Central memory CD8-positive, alpha-beta T cell (primary cell): ENCODE measurements around the gene FOLR1.
"Not testable (repeated sequence)": the region's sequence is repeated elsewhere in the genome, so short reads cannot be mapped to it uniquely, and the experiment has no call there.

Experiments used
- ATAC-seq: fragments of 150-1000 bp; cut with Tn5 transposase; replicated peaks from 2 replicates; pipeline ENCODE4 v1.10.0; 2022; ENCODE audit warnings: mild to moderate bottlenecking, moderate FRiP score, moderate number of reproducible peaks; ENCODE audit not compliant: poor library complexity, severe bottlenecking; ENCODE audit errors: extremely low read depth
- DNase-seq, 2 donors: peaks; one replicate each; pipeline ENCODE4 v3.0.0; 2021; ENCODE audit warnings: low spot score in 2 of 2
- H3K27ac Mint-ChIP-seq: one replicate; pipeline ENCODE4 v1.8.0; 2022; ENCODE audit warnings: low read depth, mild to moderate bottlenecking, moderate library complexity, mixed read lengths
- H3K27me3 Mint-ChIP-seq: one replicate; pipeline ENCODE4 v1.8.0; 2022; ENCODE audit warnings: mixed read lengths
- H3K36me3 Mint-ChIP-seq: one replicate; pipeline ENCODE4 v1.8.0; 2022; ENCODE audit warnings: mild to moderate bottlenecking, moderate library complexity, mixed read lengths; ENCODE audit not compliant: insufficient read depth
- H3K4me1 Mint-ChIP-seq: one replicate; pipeline ENCODE4 v1.8.0; 2022; ENCODE audit warnings: mixed read lengths
- H3K4me3 Mint-ChIP-seq: one replicate; pipeline ENCODE4 v1.8.0; 2022; ENCODE audit warnings: mild to moderate bottlenecking, moderate library complexity, mixed read lengths
- H3K9me3 Mint-ChIP-seq: one replicate; pipeline ENCODE4 v1.8.0; 2022; ENCODE audit warnings: mixed read lengths

FOLR1 gene

GRCh38 chr11:72195518-72196270 lies 3.8 kb downstream of the FOLR1 start:
- Mint-ChIP-seq H3K27me3 (no peaks in the 10 kb centered on the region), H3K4me3 (no peak overlapping the region), H3K27ac (no peak overlapping the region), H3K4me1 (no peaks in the 10 kb centered on the region), H3K9me3 (no peaks in the 10 kb centered on the region), H3K36me3 (no peaks in the 10 kb centered on the region)
- no peak for DNase-seq
- no peak for ATAC-seq

DNA sequence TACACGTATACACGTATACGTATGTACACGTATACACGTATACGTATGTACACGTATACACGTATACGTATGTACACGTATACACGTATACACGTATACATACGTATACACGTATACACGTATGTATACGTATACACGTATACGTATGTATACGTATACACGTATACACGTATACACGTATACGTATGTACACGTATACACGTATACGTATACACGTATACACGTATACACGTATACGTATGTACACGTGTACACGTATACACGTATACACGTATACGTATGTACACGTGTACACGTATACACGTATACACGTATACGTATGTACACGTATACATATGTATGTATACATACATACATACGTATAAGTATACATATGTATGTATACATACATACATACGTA lies 9.5 kb downstream of the FOLR1 start:
- not testable (repeated sequence) for DNase-seq, H3K36me3 Mint-ChIP-seq, ATAC-seq

DNA sequence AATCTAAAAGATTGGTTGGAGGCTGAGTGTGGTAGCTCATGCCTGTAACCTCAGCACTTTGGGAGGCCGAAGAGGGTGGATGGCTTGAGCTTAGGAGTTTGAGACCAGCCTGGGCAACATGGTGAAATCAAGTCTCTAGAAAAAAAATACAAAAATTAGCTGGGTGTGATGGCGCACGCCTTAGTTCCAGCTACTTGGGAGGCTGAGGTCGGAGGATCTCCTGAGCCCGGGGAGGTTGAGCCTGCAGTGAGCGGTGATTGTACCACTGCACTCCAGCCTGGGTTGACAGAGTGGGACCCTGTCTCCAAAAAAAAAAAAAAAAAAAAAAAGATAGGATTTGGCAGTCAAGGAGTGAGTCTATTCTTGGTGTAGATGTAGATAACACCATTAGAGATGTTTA lies 10.6 kb downstream of the FOLR1 start:
- no peaks in the 10 kb centered on the region for H3K4me1 Mint-ChIP-seq
- no peaks in the 10 kb centered on the region for H3K27me3 Mint-ChIP-seq
- H3K4me3 Mint-ChIP-seq = no peak overlapping the region
- H3K27ac Mint-ChIP-seq = no peak overlapping the region
- H3K36me3 Mint-ChIP-seq = no peaks in the 10 kb centered on the region
- DNase-seq (no peak), ATAC-seq (no peak)
- H3K9me3 Mint-ChIP-seq = no peaks in the 10 kb centered on the region

More for the DNA sequence above, 9.5 kb downstream of the FOLR1 start:
- not testable (repeated sequence) for H3K4me3 Mint-ChIP-seq, H3K27ac Mint-ChIP-seq, H3K4me1 Mint-ChIP-seq, H3K27me3 Mint-ChIP-seq, H3K9me3 Mint-ChIP-seq

DNA sequence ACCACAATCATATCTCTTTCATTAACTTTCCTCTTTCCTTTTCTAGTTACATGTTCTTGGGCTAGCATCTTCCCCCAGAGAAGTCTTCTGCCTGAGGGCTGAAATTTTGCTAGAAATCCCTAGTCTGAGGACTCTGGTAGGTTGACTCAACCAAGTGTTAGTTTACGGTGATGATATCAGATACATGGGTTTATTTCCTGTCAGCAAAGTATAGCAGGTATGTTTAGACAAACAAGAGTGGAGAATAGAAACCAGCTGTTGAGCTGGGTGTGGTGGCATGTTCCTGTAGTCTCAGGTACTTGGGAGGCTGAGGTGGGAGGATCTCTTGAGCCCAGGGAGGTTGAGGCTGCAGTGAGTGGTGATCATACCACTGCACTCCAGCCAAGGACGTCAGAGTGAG lies 11.2 kb downstream of the FOLR1 start:
- no peak overlapping the region for H3K27ac Mint-ChIP-seq
- no peaks in the 10 kb centered on the region for H3K9me3 Mint-ChIP-seq
- H3K4me1 Mint-ChIP-seq = no peaks in the 10 kb centered on the region
- H3K36me3 Mint-ChIP-seq = no peaks in the 10 kb centered on the region
- H3K27me3 Mint-ChIP-seq = peaks cover under 1% of the 10 kb centered on the region
- no peak for DNase-seq
- no peak overlapping the region for H3K4me3 Mint-ChIP-seq
- ATAC-seq = no peak

DNA sequence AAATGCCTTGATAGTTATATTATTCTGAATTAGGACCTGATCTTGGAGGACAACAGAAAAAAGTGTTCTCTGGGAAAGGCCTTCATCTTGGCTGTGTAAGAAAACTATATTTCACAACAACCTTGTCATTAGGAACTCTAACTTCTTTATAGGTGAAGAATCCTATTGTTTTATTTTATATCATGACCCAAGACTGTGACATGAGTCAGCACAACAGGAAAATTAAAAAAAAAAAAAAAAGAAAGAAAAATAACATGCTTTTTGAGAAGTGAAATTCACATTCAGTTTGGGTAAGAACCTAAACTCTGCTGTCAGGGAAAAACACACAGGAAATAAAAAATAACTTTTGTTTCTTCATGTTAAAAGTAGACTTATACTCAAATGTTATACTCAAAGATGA lies 12.9 kb downstream of the FOLR1 start:
- DNase-seq = no peak
- Mint-ChIP-seq H3K36me3 (no peaks in the 10 kb centered on the region), H3K9me3 (peaks cover 14% of the 10 kb centered on the region), H3K27me3 (peaks cover 17% of the 10 kb centered on the region), H3K4me1 (no peaks in the 10 kb centered on the region), H3K4me3 (no peak overlapping the region), H3K27ac (no peak overlapping the region)
- no peak for ATAC-seq

DNA sequence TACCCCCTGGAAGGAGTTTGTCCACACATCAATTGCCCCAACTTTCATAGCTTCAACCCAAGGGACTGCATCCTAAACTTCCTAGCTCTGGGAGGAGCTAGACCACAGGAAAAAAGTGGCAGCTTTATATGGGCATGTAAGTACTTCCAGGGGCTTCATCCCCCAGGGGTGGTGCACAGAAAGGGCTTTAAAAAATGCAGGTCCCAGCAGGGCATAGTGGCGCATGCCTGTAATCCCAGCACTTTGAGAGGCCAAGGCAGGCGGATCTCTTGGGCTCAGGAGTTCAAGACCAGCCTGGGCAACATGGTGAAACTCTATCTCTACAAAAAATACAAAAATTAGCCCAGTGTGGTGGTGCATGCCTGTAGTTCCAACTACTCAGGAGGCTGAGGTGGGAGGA lies 14.9 kb downstream of the FOLR1 start:
- ATAC-seq, DNase-seq, H3K4me1 Mint-ChIP-seq, H3K27ac Mint-ChIP-seq, H3K4me3 Mint-ChIP-seq, H3K36me3 Mint-ChIP-seq: not testable (repeated sequence)
- H3K9me3 Mint-ChIP-seq = peaks cover 17% of the 10 kb centered on the region
- H3K27me3 Mint-ChIP-seq = peaks cover 26% of the 10 kb centered on the region

- peaks cover 39% of the 10 kb centered on the region for H3K27me3 Mint-ChIP-seq
- H3K4me3 Mint-ChIP-seq = no peak overlapping the region
- ATAC-seq (no peak), DNase-seq (no peak)
- H3K9me3 Mint-ChIP-seq = peaks cover 17% of the 10 kb centered on the region
- H3K27ac Mint-ChIP-seq = no peak overlapping the region
- no peaks in the 10 kb centered on the region for H3K4me1 Mint-ChIP-seq
- no peaks in the 10 kb centered on the region for H3K36me3 Mint-ChIP-seq
Observed at GRCh38 chr11:72208281-72208680, 16.3 kb downstream of the FOLR1 start.

DNA sequence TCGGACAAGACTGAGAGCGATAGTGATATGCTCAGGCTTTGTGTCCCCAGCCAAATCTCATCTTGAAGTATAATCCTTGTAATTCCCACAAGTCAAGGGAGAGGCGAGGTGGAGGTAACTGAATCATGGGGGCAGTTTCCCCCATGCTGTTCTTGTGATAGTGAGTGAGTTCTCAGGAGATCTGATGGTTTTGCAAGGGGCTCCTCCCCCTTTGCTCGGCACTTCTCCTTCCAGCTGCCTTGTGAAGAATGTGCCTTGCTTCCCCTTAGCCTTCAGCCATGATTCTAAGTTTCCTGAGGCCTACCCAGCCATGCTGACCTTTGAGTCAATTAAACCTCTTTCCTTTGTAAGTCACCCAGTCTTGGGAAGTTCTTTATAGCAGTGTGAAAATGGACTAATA lies 17.2 kb downstream of the FOLR1 start:
- no peak overlapping the region for H3K27ac Mint-ChIP-seq

GRCh38 chr11:72216638-72217037 lies 24.7 kb downstream of the FOLR1 start, which contains the start of gene FOLR2:
TSS of gene FOLR2 (plus strand) at chr11:72216794. CDS start at chr11:72218585, 1,791 bp downstream.
- ATAC-seq = no peak
- H3K27ac Mint-ChIP-seq = no peak within 1 kb of the TSS
- H3K9me3 Mint-ChIP-seq = no peaks in the 10 kb centered on the region
- no peaks in the 10 kb centered on the region for H3K4me1 Mint-ChIP-seq
- H3K27me3 Mint-ChIP-seq = peaks cover 60% of the 10 kb centered on the region
- no peaks in the 10 kb centered on the region for H3K36me3 Mint-ChIP-seq
- H3K4me3 Mint-ChIP-seq = no peak within 1 kb of the TSS
- DNase-seq = no peak

More for the DNA sequence above, 17.2 kb downstream of the FOLR1 start:
- Mint-ChIP-seq H3K27me3 (peaks cover 44% of the 10 kb centered on the region), H3K4me3 (no peak overlapping the region), H3K9me3 (peaks cover 17% of the 10 kb centered on the region), H3K36me3 (no peaks in the 10 kb centered on the region), H3K4me1 (no peaks in the 10 kb centered on the region)
- DNase-seq = no peak
- no peak for ATAC-seq

DNA sequence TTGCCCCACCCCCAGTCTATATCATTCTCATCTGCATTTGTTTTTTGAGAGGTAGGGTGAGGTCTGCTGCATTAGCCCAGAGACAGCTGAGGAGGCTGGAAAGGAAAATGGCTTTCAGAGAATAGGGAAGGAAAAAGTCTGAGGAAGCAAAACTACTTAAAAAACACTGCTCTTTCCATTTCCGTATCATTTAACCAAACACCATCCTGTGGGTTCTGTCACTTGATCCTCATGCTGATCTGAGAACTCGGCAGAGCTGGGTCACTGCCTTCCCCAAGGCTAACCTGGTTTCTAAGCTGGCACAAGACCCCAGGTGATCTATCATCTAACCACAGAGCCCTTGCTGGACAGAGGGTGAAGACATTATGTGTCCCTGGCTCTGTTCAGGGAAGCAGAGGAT lies 25.9 kb downstream of the FOLR1 start:
- no peak overlapping the region for H3K27ac Mint-ChIP-seq
- H3K27me3 Mint-ChIP-seq = peaks cover 50% of the 10 kb centered on the region
- H3K4me3 Mint-ChIP-seq = no peak overlapping the region
- DNase-seq (no peak), ATAC-seq (no peak)
- peaks cover under 1% of the 10 kb centered on the region for H3K36me3 Mint-ChIP-seq
- H3K4me1 Mint-ChIP-seq = peaks cover 10% of the 10 kb centered on the region
- no peaks in the 10 kb centered on the region for H3K9me3 Mint-ChIP-seq

DNA sequence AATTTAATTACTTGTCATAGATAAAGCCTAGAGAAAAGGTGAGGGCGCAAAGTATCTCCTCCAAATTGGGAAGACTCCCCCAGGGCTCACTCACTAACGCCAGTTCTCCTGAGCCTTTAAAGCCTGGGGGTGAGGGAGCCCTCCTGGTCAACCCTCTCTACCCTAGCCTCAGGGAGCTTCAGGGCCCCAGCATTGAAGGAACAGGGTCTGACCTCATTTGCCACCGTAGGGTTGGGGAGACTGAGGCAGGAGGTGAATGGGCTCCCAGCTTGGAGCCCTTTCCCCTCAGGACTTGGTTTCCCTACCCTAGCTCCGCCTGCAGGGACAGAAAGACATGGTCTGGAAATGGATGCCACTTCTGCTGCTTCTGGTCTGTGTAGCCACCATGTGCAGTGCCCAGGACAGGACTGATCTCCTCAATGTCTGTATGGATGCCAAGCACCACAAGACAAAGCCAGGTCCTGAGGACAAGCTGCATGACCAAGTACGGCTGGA lies 26.4 kb downstream of the FOLR1 start:
- Mint-ChIP-seq H3K36me3 (peaks cover 2% of the 10 kb centered on the region), H3K4me3 (no peak overlapping the region), H3K4me1 (peaks cover 10% of the 10 kb centered on the region), H3K27ac (no peak overlapping the region), H3K9me3 (no peaks in the 10 kb centered on the region), H3K27me3 (peaks cover 46% of the 10 kb centered on the region)
- DNase-seq = no peak
- ATAC-seq = no peak

GRCh38 chr11:72220696-72221363 lies 28.9 kb downstream of the FOLR1 start:
- no peak overlapping the region for H3K27ac Mint-ChIP-seq
- peaks cover 26% of the 10 kb centered on the region for H3K4me1 Mint-ChIP-seq
- peaks cover 32% of the 10 kb centered on the region for H3K27me3 Mint-ChIP-seq
- ATAC-seq (no peak), DNase-seq (peak in 1 of 2 donors; percentile 4)
- H3K36me3 Mint-ChIP-seq = peaks cover 5% of the 10 kb centered on the region
- no peaks in the 10 kb centered on the region for H3K9me3 Mint-ChIP-seq
- H3K4me3 Mint-ChIP-seq = no peak overlapping the region
